ENCODE measurements around the gene OR4P4.

DNA sequence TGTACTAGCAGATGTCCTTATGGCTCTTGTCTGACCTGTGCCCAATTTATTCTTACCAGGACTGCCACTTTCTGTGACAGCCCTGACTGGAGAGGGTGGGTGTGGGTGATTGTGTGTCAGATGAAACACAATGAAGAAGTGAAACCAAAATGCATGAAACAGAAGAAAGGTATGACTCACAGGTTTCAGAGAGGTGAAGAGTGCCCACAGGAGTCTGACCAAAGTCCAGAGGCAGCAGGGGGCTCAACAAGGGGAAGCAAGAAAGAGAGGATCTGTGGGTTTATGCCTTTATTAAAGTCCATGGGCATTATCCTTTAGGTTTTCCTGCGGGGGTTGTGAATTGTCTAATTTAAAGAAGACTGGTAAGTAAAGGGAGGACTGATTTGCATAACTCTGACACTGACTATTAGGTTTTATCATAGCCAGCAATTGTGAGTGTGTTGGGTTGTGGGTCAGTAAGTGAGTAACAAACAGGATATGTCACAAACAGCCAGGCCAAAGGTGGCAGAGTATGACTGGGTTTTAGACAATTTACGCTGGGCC, 23.2 kb downstream of the OR4P4 start:
- TF ChIP-seq CTCF (IDR thresholded peaks at IDR 0.05; ENCODE audit: low read depth, low read length) (no peak), POLR2A (IDR thresholded peaks at IDR 0.05; ENCODE audit: extremely low read depth, insufficient read length) (no peak)
